B cell (primary cell): Measurements from ENCODE around the gene INHBE. TPM values are rescaled to one million over a fixed set of nuclear protein-coding genes. Genes with fewer than 3 reads are reported as not detected.

Experiments
- ATAC-seq: fragments of 200-7000 bp; cut with Tn5 transposase; one replicate; pipeline ENCODE4 v1.10.0; 2021; ENCODE audit warnings: low read depth, mild to moderate bottlenecking, moderate number of reproducible peaks, moderate library complexity
- CTCF ChIA-PET: fragments of 350-600 bp; sonication (Branson Sonifier 250); formaldehyde crosslinking; loops from one replicate; lab custom pipeline; 2021; ENCODE audit warnings: antibody characterized with exemption, inconsistent platforms; lab: Charles Lee
- POLR2A ChIA-PET: fragments of 350-600 bp; sonication (Branson Sonifier 250); formaldehyde crosslinking; loops from one replicate; lab custom pipeline; 2021; ENCODE audit warnings: antibody characterized with exemption; lab: Charles Lee
- DNase-seq: peaks from one replicate; pipeline ENCODE4 v3.0.0; 2013
- H2AFZ ChIP-seq: 2 replicates; pipeline ENCODE4 v1.6.1; 2012; ENCODE audit warnings: mild to moderate bottlenecking, low read depth, low read length; ENCODE audit not compliant: insufficient read depth, poor library complexity, severe bottlenecking
- H3K27ac ChIP-seq, 2 donors: 1 replicate in 1 of 2; 2 replicates in 1 of 2; pipeline ENCODE4 v1.5.1; 2012 to 2013; ENCODE audit warnings: low read length in 2 of 2, mild to moderate bottlenecking in 2 of 2, moderate library complexity in 1 of 2
- H3K27me3 ChIP-seq, 4 experiments: fragments of 200-600 bp in 1 of 4; sonication (generic) in 1 of 4; replicated peaks in 1 of 4; 1 replicate in 2 of 4; 2 replicates in 2 of 4; pipeline versions ENCODE4 v1.6.1 to v1.7.0; 2013 to 2016; ENCODE audit warnings: low read length in 3 of 4, mild to moderate bottlenecking in 2 of 4, mixed read lengths in 1 of 4, moderate library complexity in 1 of 4; ENCODE audit not compliant: insufficient read depth in 4 of 4, control insufficient read depth in 3 of 4; ENCODE audit errors: control extremely low read depth in 1 of 4
- H3K36me3 ChIP-seq, 2 experiments: replicated peaks in 1 of 2; 1 replicate in 1 of 2; 2 replicates in 1 of 2; pipeline versions ENCODE4 v1.6.1 to v1.7.1; 2013; ENCODE audit warnings: low read length in 1 of 2; ENCODE audit not compliant: insufficient read depth in 2 of 2, control insufficient read depth in 1 of 2; ENCODE audit errors: control extremely low read depth in 1 of 2, extremely low read depth in 1 of 2
- H3K4me1 ChIP-seq, 2 donors: fragments of 200-600 bp in 1 of 2; sonication (generic) in 1 of 2; 1 replicate in 1 of 2; 2 replicates in 1 of 2; pipeline versions ENCODE4 v1.5.1 to v1.6.1; 2013 to 2017; ENCODE audit warnings: low read length in 2 of 2; ENCODE audit not compliant: control insufficient read depth in 2 of 2, insufficient read depth in 2 of 2
- H3K4me2 ChIP-seq: replicated peaks from 2 replicates; pipeline ENCODE3; 2012; ENCODE audit warnings: mild to moderate bottlenecking, low read depth, low read length; ENCODE audit not compliant: poor library complexity, severe bottlenecking
- H3K4me3 ChIP-seq, 5 experiments: fragments of 200-600 bp in 1 of 5; sonication (generic) in 1 of 5; 1 replicate in 3 of 5; 2 replicates in 2 of 5; pipeline versions ENCODE4 v1.5.1 to v1.7.0; 2011 to 2016; ENCODE audit warnings: low read length in 4 of 5, mild to moderate bottlenecking in 4 of 5, low read depth in 2 of 5, control low read depth in 1 of 5, moderate library complexity in 1 of 5; ENCODE audit not compliant: insufficient read depth in 1 of 5; ENCODE audit errors: control extremely low read depth in 1 of 5, extremely low read depth in 1 of 5
- H3K79me2 ChIP-seq: fragments of 200-600 bp; sonication (generic); one replicate; pipeline ENCODE4 v1.6.0; 2016; ENCODE audit warnings: low read length; ENCODE audit not compliant: control insufficient read depth, insufficient read depth
- H3K9ac ChIP-seq: fragments of 200-600 bp; sonication (generic); 2 replicates; pipeline ENCODE4 v1.6.1; 2017; ENCODE audit warnings: mild to moderate bottlenecking, low read length, moderate library complexity
- H3K9me3 ChIP-seq, 3 donors: one replicate each; pipeline versions ENCODE4 v1.6.1 to v1.7.1; 2013; ENCODE audit warnings: low read length in 2 of 3; ENCODE audit not compliant: control insufficient read depth in 2 of 3, insufficient read depth in 1 of 3; ENCODE audit errors: control extremely low read depth in 1 of 3
- H4K20me1 ChIP-seq: 2 replicates; pipeline ENCODE4 v1.6.0; 2012; ENCODE audit warnings: mild to moderate bottlenecking, low read length; ENCODE audit not compliant: insufficient read depth, control insufficient read depth, poor library complexity, severe bottlenecking
- H3K27ac Mint-ChIP-seq: one replicate; pipeline ENCODE4 v1.8.0; 2021; ENCODE audit warnings: mixed read lengths
- H3K27me3 Mint-ChIP-seq: one replicate; pipeline ENCODE4 v1.8.0; 2021; ENCODE audit warnings: mixed read lengths
- H3K4me1 Mint-ChIP-seq: one replicate; pipeline ENCODE4 v1.8.0; 2021; ENCODE audit warnings: mixed read lengths
- H3K4me3 Mint-ChIP-seq: one replicate; pipeline ENCODE4 v1.8.0; 2021; ENCODE audit warnings: mixed read lengths
- H3K9me3 Mint-ChIP-seq: one replicate; pipeline ENCODE4 v1.8.0; 2022; ENCODE audit warnings: mixed read lengths; ENCODE audit not compliant: insufficient read depth
- EZH2 ChIP-seq: IDR thresholded peaks from 2 replicates; pipeline ENCODE4 v1.6.1; 2012; ENCODE audit warnings: borderline replicate concordance, low read depth, mild to moderate bottlenecking, moderate library complexity, low read length; ENCODE audit not compliant: insufficient read depth, poor library complexity, severe bottlenecking
- WGBS: methylation state at CpG from one replicate; pipeline ENCODE4 v1.1.5; 2013; ENCODE audit warnings: missing lambda C conversion rate; ENCODE audit not compliant: insufficient coverage; 5-methylcytosine and 5-hydroxymethylcytosine counted together
- intact Hi-C: fragments of 100-400 bp; cut with micrococcal nuclease; formaldehyde crosslinking; loops from one replicate; pipeline ENCODE4 v1.10.0; 2022
- polyA plus RNA-seq: library from polyadenylated mRNA; depleted of rRNA; stranded (reverse); fragments of >200 nt; gene quantifications from 2 replicates; pipeline ENCODE4 v1.2.3, GENCODE V29; 2012
- total RNA-seq, 2 donors: library from RNA; stranded (reverse); fragments of 120-200 nt in 1 of 2; gene quantifications; 1 replicate in 1 of 2; 2 replicates in 1 of 2; pipeline versions ENCODE4 v1.2.3 to v1.2.4, GENCODE V29; 2013 to 2022
- TF ChIP-seq, protein P1 (sequence below): fragments of 200-600 bp; IDR thresholded peaks from one replicate; pipeline ENCODE4 v1.8.0; 2022; ENCODE audit warnings: antibody characterized with exemption, mild to moderate bottlenecking

Gene INHBE
- total and polyA plus RNA-seq, 2 donors (not counting 1 experiment from before 2014, with no cell fraction given), result not detected

DNA sequence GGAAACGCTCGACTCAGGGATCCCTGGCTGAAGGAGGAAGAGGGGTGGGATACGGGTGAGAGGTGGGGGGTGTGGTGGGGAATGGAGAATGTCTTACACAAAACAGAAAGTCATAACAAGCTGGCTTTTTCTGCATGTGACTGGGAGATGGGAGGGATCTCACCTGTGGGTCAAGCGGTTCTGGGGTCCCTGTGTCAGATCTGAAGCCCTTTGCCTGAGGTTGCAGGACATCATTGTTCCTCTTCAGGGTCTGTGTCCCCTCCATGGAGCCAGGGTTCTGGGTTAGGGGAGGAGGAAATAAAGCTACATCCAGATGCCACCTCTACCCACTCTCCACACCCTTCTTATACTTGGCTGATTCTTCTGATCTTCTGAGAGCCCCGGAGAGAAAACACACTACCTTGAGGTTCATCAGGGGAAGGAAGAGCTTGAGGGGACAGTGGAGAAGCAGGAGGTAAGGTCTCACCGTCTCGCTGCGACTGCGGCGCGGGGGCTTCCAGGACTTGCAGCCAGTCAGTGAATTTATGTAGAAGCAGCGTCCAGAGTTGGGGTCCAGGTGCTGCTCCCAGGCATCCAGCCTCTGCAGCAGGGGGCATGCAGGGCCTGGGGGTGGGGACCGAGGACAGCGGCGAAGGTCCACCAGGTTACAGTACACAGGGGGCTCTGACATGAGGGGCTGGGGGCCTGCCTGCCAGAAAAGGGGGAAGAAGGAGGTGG lies 22.0 kb downstream of the INHBE start:
- H3K9me3 Mint-ChIP-seq, result no peaks in the 10 kb centered on the region
- Histone ChIP-seq H4K20me1 (peaks cover 17% of the 10 kb centered on the region), H3K4me3 (peak overlapping the region; percentile 78 to 94 (median 85)), H3K4me2 (peak overlapping the region; percentile 95), H3K36me3 (peaks cover 2 to 28% of the 10 kb centered on the region in 2 experiments), H3K27me3 (no peaks in the 10 kb centered on the region), H2AFZ (peak overlapping the region; percentile 43), H3K4me1 (peaks cover 68 to 92% of the 10 kb centered on the region in 2 donors), H3K9me3 (no peaks in the 10 kb centered on the region), H3K27ac (peak overlapping the region; percentile 91 to 99), H3K9ac (peak overlapping the region; percentile 88), H3K79me2 (peaks cover 78% of the 10 kb centered on the region)
- ATAC-seq (peak; percentile 6), DNase-seq (peak; percentile 44)
- POLR2A ChIA-PET, result interaction anchor here (0.6 to 5.3 kb wide), 9 partner anchors 9 to 725 kb away, joined by 3 to 39 read pairs (median 4); partner anchors contain the start of genes DDIT3 and PRIM1
- intact Hi-C loops, result loop anchor here (1.0 to 5.0 kb wide), 2 partner anchors 15 to 145 kb away; no protein-coding TSS in a partner anchor
- H3K27ac Mint-ChIP-seq, result peak overlapping the region; percentile 98
- H3K27me3 Mint-ChIP-seq, result no peaks in the 10 kb centered on the region
- peaks cover 86% of the 10 kb centered on the region for H3K4me1 Mint-ChIP-seq
- CTCF ChIA-PET, result interaction anchor here (0.6 to 10.4 kb wide), 11 partner anchors 9 to 251 kb away, joined by 3 to 166 read pairs (median 5); partner anchors contain the start of genes DDIT3, GLI1, INHBE and MARS1
- 0% methylated on average over 13 of the region's 15 CpGs for WGBS
- peak overlapping the region; percentile 99 for H3K4me3 Mint-ChIP-seq
- TF ChIP-seq, protein P1, sequence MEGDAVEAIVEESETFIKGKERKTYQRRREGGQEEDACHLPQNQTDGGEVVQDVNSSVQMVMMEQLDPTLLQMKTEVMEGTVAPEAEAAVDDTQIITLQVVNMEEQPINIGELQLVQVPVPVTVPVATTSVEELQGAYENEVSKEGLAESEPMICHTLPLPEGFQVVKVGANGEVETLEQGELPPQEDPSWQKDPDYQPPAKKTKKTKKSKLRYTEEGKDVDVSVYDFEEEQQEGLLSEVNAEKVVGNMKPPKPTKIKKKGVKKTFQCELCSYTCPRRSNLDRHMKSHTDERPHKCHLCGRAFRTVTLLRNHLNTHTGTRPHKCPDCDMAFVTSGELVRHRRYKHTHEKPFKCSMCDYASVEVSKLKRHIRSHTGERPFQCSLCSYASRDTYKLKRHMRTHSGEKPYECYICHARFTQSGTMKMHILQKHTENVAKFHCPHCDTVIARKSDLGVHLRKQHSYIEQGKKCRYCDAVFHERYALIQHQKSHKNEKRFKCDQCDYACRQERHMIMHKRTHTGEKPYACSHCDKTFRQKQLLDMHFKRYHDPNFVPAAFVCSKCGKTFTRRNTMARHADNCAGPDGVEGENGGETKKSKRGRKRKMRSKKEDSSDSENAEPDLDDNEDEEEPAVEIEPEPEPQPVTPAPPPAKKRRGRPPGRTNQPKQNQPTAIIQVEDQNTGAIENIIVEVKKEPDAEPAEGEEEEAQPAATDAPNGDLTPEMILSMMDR, result no peak
- no peak for TF ChIP-seq EZH2
